ENCODE results near the gene JOSD2.
A peak's percentile ranks its signal among the peaks of the same experiment; 100 is the strongest.

JOSD2 gene

GRCh38 chr19:50537769-50538230, 26.8 kb upstream of the JOSD2 start:
- DNase-seq (ENCODE audit: extremely low read depth, insufficient read length) = peak; percentile 69
- TF ChIP-seq CTCF (IDR thresholded peaks at IDR 0.05; ENCODE audit: insufficient read depth, low read length, poor library complexity, severe bottlenecking) = peak; percentile 93
- H3K36me3 ChIP-seq (ENCODE audit: control insufficient read depth, insufficient read depth, low read length) = no peaks in the 10 kb centered on the region
- H3K4me3 ChIP-seq (replicated peaks; ENCODE audit: low read depth, low read length) = no peak overlapping the region
- no peaks in the 10 kb centered on the region for H3K27me3 ChIP-seq (replicated peaks; ENCODE audit: control insufficient read depth, insufficient read depth, low read length)

DNA sequence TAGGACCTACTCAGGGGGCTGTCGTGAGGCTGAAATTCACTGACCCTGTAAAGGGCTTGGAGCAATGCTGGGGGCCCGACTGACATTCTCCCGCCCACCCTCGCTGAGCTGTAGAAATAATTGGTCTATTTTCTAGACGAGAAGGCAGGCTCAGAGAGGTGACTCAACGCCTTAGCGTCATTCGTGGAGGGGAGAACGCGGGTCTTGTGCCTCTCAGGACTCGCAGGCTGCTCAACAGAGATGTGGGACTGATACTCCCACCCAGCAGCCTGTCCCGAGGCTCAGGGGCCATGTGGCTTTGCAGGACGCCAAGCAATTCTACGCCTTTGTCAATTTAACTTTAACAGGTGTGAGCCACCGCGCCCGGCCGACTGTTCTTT, 26.3 kb upstream of the JOSD2 start:
- no peaks in the 10 kb centered on the region for H3K36me3 ChIP-seq (ENCODE audit: control insufficient read depth, insufficient read depth, low read length)
- no peaks in the 10 kb centered on the region for H3K27me3 ChIP-seq (replicated peaks; ENCODE audit: control insufficient read depth, insufficient read depth, low read length)
- no peak overlapping the region for H3K4me3 ChIP-seq (replicated peaks; ENCODE audit: low read depth, low read length)
- DNase-seq (ENCODE audit: extremely low read depth, insufficient read length) = no peak
- TF ChIP-seq CTCF (IDR thresholded peaks at IDR 0.05; ENCODE audit: insufficient read depth, low read length, poor library complexity, severe bottlenecking) = no peak

DNA sequence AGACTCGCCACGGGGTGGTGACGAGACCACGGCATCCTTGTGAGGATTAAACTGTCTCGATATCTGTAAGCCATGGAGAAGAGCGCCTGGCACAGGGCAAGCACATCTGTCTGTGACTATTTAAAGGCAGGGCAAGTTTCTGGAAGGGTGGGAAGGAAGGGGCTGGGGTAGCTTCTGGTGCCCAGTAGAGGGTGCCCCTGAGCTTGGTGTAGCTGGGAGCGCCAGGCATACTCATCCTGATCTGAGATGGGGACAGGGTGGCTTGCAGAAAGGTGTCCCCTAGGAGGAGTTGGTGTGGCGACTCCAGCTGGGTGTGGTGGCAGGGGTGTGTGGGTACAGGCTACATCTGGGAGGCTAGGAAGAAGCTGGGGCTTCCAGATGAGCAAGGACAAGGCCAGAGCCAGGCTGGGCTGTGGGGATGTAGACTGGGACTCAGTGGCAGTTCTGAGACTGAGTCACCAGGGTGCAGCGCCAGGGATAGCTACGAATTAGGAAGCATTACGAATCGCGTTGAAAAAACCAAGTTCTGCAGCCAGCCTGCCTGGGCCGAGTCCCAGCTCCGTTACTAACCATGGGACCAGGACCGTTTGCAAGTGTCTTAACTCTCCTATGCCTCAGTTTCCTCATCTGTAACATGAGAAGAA, 25.8 kb upstream of the JOSD2 start:
- Histone ChIP-seq H3K27me3 (replicated peaks; ENCODE audit: control insufficient read depth, insufficient read depth, low read length) (no peaks in the 10 kb centered on the region), H3K36me3 (ENCODE audit: control insufficient read depth, insufficient read depth, low read length) (no peaks in the 10 kb centered on the region), H3K4me3 (replicated peaks; ENCODE audit: low read depth, low read length) (no peak overlapping the region)
- TF ChIP-seq CTCF (IDR thresholded peaks at IDR 0.05; ENCODE audit: insufficient read depth, low read length, poor library complexity, severe bottlenecking) = peak; percentile 13
- no peak for DNase-seq (ENCODE audit: extremely low read depth, insufficient read length)

DNA sequence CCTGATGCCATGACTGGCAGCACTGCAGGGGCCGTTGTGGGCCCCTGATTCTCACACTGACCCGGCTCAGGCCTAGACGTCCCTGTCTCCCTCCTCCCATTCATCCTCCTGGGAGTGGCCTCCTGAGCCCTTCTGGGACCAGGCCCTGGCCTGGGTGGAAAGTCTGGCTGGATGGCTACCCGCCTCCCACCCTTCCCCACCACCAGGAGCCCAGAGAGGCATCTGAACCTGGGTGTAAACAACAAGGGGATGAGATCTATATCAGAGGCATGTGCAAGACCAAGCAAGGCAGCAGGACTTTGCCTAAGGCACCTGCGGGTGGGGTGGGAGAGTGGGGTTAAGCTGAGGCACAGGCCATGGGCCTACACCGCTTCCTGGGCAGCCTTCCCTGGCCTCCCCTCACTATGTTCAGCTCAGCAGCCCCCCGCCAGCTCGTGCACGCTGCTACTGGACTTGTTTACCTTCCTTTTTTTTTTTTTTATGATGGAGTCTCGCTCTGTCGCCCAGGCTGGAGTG, 24.7 kb upstream of the JOSD2 start:
- no peak for DNase-seq (ENCODE audit: extremely low read depth, insufficient read length)
- H3K4me3 ChIP-seq (replicated peaks; ENCODE audit: low read depth, low read length) = no peak overlapping the region
- no peak for TF ChIP-seq CTCF (IDR thresholded peaks at IDR 0.05; ENCODE audit: insufficient read depth, low read length, poor library complexity, severe bottlenecking)
- H3K27me3 ChIP-seq (replicated peaks; ENCODE audit: control insufficient read depth, insufficient read depth, low read length) = no peaks in the 10 kb centered on the region
- no peaks in the 10 kb centered on the region for H3K36me3 ChIP-seq (ENCODE audit: control insufficient read depth, insufficient read depth, low read length)

GRCh38 chr19:50534478-50534877, 23.5 kb upstream of the JOSD2 start:
- Histone ChIP-seq H3K27me3 (replicated peaks; ENCODE audit: control insufficient read depth, insufficient read depth, low read length) (no peaks in the 10 kb centered on the region), H3K36me3 (ENCODE audit: control insufficient read depth, insufficient read depth, low read length) (no peaks in the 10 kb centered on the region), H3K4me3 (replicated peaks; ENCODE audit: low read depth, low read length) (no peak overlapping the region)
- no peak for TF ChIP-seq CTCF (IDR thresholded peaks at IDR 0.05; ENCODE audit: insufficient read depth, low read length, poor library complexity, severe bottlenecking)
- no peak for DNase-seq (ENCODE audit: extremely low read depth, insufficient read length)

Data from GM06990 (cell line).